Keratinocyte (primary cell): Measurements from ENCODE around the gene FCRL1. TPM values are rescaled to one million over a fixed set of nuclear protein-coding genes. Genes with fewer than 3 reads are reported as not detected.

ENCODE experiments used
- DNase-seq: peaks from one replicate; pipeline ENCODE4 v3.0.0-alpha.2; 2011; ENCODE audit warnings: low read depth, missing footprints, low spot score
- FAIRE-seq: peaks from 2 replicates; lab custom pipeline; 2011; peaks lifted over from hg19 to GRCh38; lab: Jason Lieb, UNC
- H2AFZ ChIP-seq: 2 replicates; pipeline ENCODE4 v1.6.0; 2012; ENCODE audit warnings: low read length, control low read depth, inconsistent platforms; ENCODE audit not compliant: control insufficient read depth
- H3K27ac ChIP-seq: 2 replicates; pipeline ENCODE4 v1.5.1; 2011; ENCODE audit warnings: low read length; ENCODE audit not compliant: control insufficient read depth, insufficient read depth
- H3K27me3 ChIP-seq: 3 replicates; pipeline ENCODE4 v1.6.0; 2011; ENCODE audit warnings: low read length; ENCODE audit not compliant: control insufficient read depth, insufficient read depth; ENCODE audit errors: extremely low read depth
- H3K36me3 ChIP-seq, 2 experiments: 2 replicates in 1 of 2; 3 replicates in 1 of 2; pipeline ENCODE4 v1.5.1; 2011; ENCODE audit warnings: low read length in 2 of 2, mild to moderate bottlenecking in 1 of 2; ENCODE audit not compliant: control insufficient read depth in 2 of 2, insufficient read depth in 2 of 2; ENCODE audit errors: extremely low read depth in 1 of 2
- H3K4me1 ChIP-seq: 3 replicates; pipeline ENCODE4 v1.5.1; 2011; ENCODE audit warnings: low read length; ENCODE audit not compliant: control insufficient read depth, insufficient read depth; ENCODE audit errors: extremely low read depth
- H3K4me2 ChIP-seq: 3 replicates; pipeline ENCODE4 v1.6.0; 2011; ENCODE audit warnings: low read depth, low read length; ENCODE audit not compliant: control insufficient read depth, insufficient read depth; ENCODE audit errors: extremely low read depth
- H3K4me3 ChIP-seq, 3 experiments: fragments of 200-600 bp in 1 of 3; sonication (generic) in 1 of 3; 2 replicates in 2 of 3; 3 replicates in 1 of 3; pipeline ENCODE4 v1.5.1; 2011 to 2016; ENCODE audit warnings: low read length in 3 of 3, mild to moderate bottlenecking in 3 of 3, control low read depth in 2 of 3, inconsistent platforms in 1 of 3, low read depth in 1 of 3, mixed read lengths in 1 of 3, mixed run types in 1 of 3, moderate library complexity in 1 of 3; ENCODE audit not compliant: control insufficient read depth in 2 of 3, insufficient read depth in 2 of 3; ENCODE audit errors: extremely low read depth in 1 of 3
- H3K79me2 ChIP-seq: 2 replicates; pipeline ENCODE4 v1.6.0; 2012; ENCODE audit warnings: low read length; ENCODE audit not compliant: control insufficient read depth, insufficient read depth
- H3K9ac ChIP-seq: 3 replicates; pipeline ENCODE4 v1.6.0; 2011; ENCODE audit warnings: low read length; ENCODE audit not compliant: control insufficient read depth, insufficient read depth; ENCODE audit errors: extremely low read depth
- H3K9me1 ChIP-seq: 3 replicates; pipeline ENCODE4 v1.6.0; 2011; ENCODE audit warnings: low read length; ENCODE audit not compliant: control insufficient read depth, insufficient read depth; ENCODE audit errors: extremely low read depth
- H3K9me3 ChIP-seq: 2 replicates; pipeline ENCODE4 v1.5.1; 2012; ENCODE audit warnings: low read depth, low read length; ENCODE audit not compliant: control insufficient read depth
- H4K20me1 ChIP-seq: 3 replicates; pipeline ENCODE4 v1.6.0; 2011; ENCODE audit warnings: low read length; ENCODE audit not compliant: control insufficient read depth, insufficient read depth; ENCODE audit errors: extremely low read depth
- EZH2 ChIP-seq: IDR thresholded peaks from one replicate; pipeline ENCODE4 v1.6.1; 2012; ENCODE audit warnings: inconsistent platforms, mild to moderate bottlenecking, low read length, moderate library complexity
- dilution Hi-C: fragments of 300-500 bp; cut with MboI; formaldehyde crosslinking; loops from one replicate; pipeline ENCODE4 v1.7.0; 2020; ENCODE audit warnings: low sequenced_read_pairs; ENCODE audit not compliant: extremely low pct_ligation_motif_present
- polyA minus RNA-seq, 3 experiments: library from RNA; depleted of rRNA, polyadenylated mRNA; stranded (reverse); fragments of >200 nt; gene quantifications; 1 replicate in 1 of 3; 2 replicates in 1 of 3; 3 replicates in 1 of 3; pipeline ENCODE4 v1.2.3, GENCODE V29; 2011
- polyA plus RNA-seq, 5 experiments: library from polyadenylated mRNA; depleted of rRNA in 3 of 5; stranded (reverse) in 3 of 5; stranded (forward) in 1 of 5; unstranded in 1 of 5; fragments of >200 nt; gene quantifications; 1 replicate in 1 of 5; 2 replicates in 3 of 5; 3 replicates in 1 of 5; pipeline versions ENCODE4 v1.2.1 to v1.2.3, GENCODE V29; 2011 to 2012; ENCODE audit warnings: missing spikeins in 2 of 5, low read depth in 1 of 5, low replicate concordance in 1 of 5
- TF ChIP-seq, protein P1 (sequence below), 3 experiments: IDR thresholded peaks in 1 of 3; conservative IDR thresholded peaks in 1 of 3; optimal IDR thresholded peaks in 1 of 3; 2 replicates in 2 of 3; 3 replicates in 1 of 3; pipeline versions ENCODE3 to v1.5.1; 2011; ENCODE audit warnings: low read length in 3 of 3, mild to moderate bottlenecking in 3 of 3, moderate library complexity in 2 of 3, control low read depth in 1 of 3, inconsistent platforms in 1 of 3; ENCODE audit not compliant: insufficient read depth in 2 of 3; ENCODE audit errors: extremely low read depth in 1 of 3

FCRL1 gene, protein sequence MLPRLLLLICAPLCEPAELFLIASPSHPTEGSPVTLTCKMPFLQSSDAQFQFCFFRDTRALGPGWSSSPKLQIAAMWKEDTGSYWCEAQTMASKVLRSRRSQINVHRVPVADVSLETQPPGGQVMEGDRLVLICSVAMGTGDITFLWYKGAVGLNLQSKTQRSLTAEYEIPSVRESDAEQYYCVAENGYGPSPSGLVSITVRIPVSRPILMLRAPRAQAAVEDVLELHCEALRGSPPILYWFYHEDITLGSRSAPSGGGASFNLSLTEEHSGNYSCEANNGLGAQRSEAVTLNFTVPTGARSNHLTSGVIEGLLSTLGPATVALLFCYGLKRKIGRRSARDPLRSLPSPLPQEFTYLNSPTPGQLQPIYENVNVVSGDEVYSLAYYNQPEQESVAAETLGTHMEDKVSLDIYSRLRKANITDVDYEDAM
- polyA plus RNA-seq (not detected in 3 replicates), polyA minus RNA-seq (not detected in 3 replicates)
- not detected for polyA plus RNA-seq (2011; ENCODE audit: low read depth)
- not detected in 2 replicates for polyA plus RNA-seq (2011; cell fraction: cytosol; rRNA removed)
- not detected in 2 replicates for polyA plus RNA-seq (2011; cell fraction: nucleus; rRNA removed)
- not detected in 2 replicates for polyA plus RNA-seq (2012; ENCODE audit: low replicate concordance)
- not detected for polyA minus RNA-seq (2011; cell fraction: cytosol; rRNA and poly(A)+ RNA removed)
- not detected in 2 replicates for polyA minus RNA-seq (2011; cell fraction: nucleus; rRNA and poly(A)+ RNA removed)

DNA sequence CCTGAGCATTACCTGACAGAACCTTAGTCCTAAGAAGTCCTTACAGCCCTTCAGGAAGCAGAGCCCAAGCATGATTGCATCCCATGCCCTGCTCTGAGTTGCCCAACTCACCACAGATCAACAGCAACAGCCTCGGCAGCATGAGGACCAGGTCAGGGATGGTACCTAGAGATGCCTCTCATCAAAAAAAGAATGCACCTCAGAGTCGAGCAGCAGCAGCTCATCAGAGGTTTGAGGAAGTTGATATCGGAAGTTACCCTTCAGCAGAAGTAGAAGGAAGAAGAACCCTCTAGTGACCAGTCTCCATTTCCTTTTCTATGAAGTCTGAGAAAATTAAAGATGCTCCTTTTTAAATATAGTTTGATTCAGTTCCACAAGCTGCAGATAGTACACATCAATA, at the start of gene FCRL1:
Gene FCRL1, minus strand, starts transcription at position 225 of the 400 bp plus-strand sequence. Its CDS starts 83 bp downstream, at position 142.
- TF ChIP-seq EZH2: no peak
- TF ChIP-seq, protein P1, sequence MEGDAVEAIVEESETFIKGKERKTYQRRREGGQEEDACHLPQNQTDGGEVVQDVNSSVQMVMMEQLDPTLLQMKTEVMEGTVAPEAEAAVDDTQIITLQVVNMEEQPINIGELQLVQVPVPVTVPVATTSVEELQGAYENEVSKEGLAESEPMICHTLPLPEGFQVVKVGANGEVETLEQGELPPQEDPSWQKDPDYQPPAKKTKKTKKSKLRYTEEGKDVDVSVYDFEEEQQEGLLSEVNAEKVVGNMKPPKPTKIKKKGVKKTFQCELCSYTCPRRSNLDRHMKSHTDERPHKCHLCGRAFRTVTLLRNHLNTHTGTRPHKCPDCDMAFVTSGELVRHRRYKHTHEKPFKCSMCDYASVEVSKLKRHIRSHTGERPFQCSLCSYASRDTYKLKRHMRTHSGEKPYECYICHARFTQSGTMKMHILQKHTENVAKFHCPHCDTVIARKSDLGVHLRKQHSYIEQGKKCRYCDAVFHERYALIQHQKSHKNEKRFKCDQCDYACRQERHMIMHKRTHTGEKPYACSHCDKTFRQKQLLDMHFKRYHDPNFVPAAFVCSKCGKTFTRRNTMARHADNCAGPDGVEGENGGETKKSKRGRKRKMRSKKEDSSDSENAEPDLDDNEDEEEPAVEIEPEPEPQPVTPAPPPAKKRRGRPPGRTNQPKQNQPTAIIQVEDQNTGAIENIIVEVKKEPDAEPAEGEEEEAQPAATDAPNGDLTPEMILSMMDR (optimal IDR thresholded peaks at IDR 0.05 in 1 of 3, IDR thresholded peaks at IDR 0.05 in 1 of 3, conservative IDR thresholded peaks at IDR 0.05 in 1 of 3; ENCODE audit: extremely low read depth in 1 of 3, insufficient read depth in 2 of 3, low read length in 3 of 3): no peak
- DNase-seq (no peak), FAIRE-seq (no peak)
- Histone ChIP-seq H3K4me2 (no peak within 1 kb of the TSS), H3K4me3 (no peak within 1 kb of the TSS), H3K4me1 (no peaks in the 10 kb centered on the region), H3K36me3 (no peaks in the 10 kb centered on the region), H3K9ac (no peak within 1 kb of the TSS), H3K9me1 (no peaks in the 10 kb centered on the region), H3K9me3 (no peaks in the 10 kb centered on the region), H3K27ac (no peak within 1 kb of the TSS), H2AFZ (no peak within 1 kb of the TSS), H4K20me1 (no peaks in the 10 kb centered on the region), H3K79me2 (no peaks in the 10 kb centered on the region), H3K27me3 (no peaks in the 10 kb centered on the region)
- dilution Hi-C loops: no loop called here

DNA sequence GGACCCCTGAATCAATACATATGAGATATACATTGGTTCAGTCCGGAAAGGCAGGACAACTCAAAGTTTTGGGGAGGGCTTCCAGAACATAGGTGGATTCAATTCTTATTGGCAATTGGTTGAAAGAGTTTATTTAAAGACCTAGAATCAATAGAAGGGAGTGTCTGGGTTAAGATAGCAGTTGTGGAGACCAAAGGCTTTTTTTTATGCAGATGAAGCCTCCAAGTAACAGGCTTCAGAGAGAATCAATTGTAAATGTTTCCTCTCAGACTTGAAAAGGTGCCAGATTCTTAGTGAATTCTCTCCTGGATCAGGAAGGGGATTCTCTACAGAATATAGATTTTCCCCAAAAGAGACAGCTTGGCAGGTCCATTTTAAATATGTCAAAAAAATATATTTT, 48.7 kb upstream of the FCRL1 start:
- no peak for DNase-seq
- Histone ChIP-seq H3K9ac (no peak overlapping the region), H3K36me3 (no peaks in the 10 kb centered on the region), H2AFZ (no peak overlapping the region), H3K27me3 (no peaks in the 10 kb centered on the region), H3K4me2 (no peak overlapping the region), H3K27ac (no peak overlapping the region), H3K79me2 (no peaks in the 10 kb centered on the region), H3K4me1 (no peaks in the 10 kb centered on the region), H3K9me3 (no peaks in the 10 kb centered on the region), H4K20me1 (no peaks in the 10 kb centered on the region), H3K4me3 (no peak overlapping the region), H3K9me1 (no peaks in the 10 kb centered on the region)
- dilution Hi-C loops: no loop called here
- FAIRE-seq: no peak
- TF ChIP-seq, protein P1 (optimal IDR thresholded peaks at IDR 0.05 in 1 of 3, IDR thresholded peaks at IDR 0.05 in 1 of 3, conservative IDR thresholded peaks at IDR 0.05 in 1 of 3; ENCODE audit: extremely low read depth in 1 of 3, insufficient read depth in 2 of 3, low read length in 3 of 3): no peak
- no peak for TF ChIP-seq EZH2
